Gastroesophageal sphincter (tissue), 3 donors: Measurements from ENCODE around the gene FGFRL1.

ENCODE experiments used
- CTCF ChIP-seq, 4 experiments: fragments of 200-600 bp in 2 of 4; fragments of 450-650 bp in 2 of 4; sonication (generic) in 1 of 4; IDR thresholded peaks; one replicate each; pipeline ENCODE4 v1.5.1; 2017 to 2019; ENCODE audit warnings: antibody characterized with exemption in 4 of 4, mild to moderate bottlenecking in 2 of 4, moderate library complexity in 2 of 4
- EP300 ChIP-seq: sonication (generic); formaldehyde crosslinking; IDR thresholded peaks from one replicate; pipeline ENCODE4 v1.6.1; 2017; ENCODE audit warnings: antibody characterized with exemption, mild to moderate bottlenecking
- POLR2A ChIP-seq, 2 donors: fragments of 450-650 bp; IDR thresholded peaks; one replicate each; pipeline ENCODE4 v1.6.1; 2017; ENCODE audit warnings: antibody characterized with exemption in 2 of 2, mild to moderate bottlenecking in 2 of 2, moderate library complexity in 1 of 2
- POLR2AphosphoS5 ChIP-seq: sonication (generic); formaldehyde crosslinking; IDR thresholded peaks from one replicate; pipeline ENCODE4 v1.6.1; 2017; ENCODE audit warnings: antibody characterized with exemption

GRCh38 chr4:1047976-1048772 is 36.7 kb downstream of the FGFRL1 start:
- TF ChIP-seq CTCF (IDR thresholded peaks at IDR 0.05) (no peak), EP300 (no peak), POLR2A (IDR thresholded peaks at IDR 0.05) (no peak), POLR2AphosphoS5 (no peak)
